Esophagus muscularis mucosa (tissue), 4 donors: Measurements from ENCODE around the gene MATN4. TPM values are rescaled to one million over a fixed set of nuclear protein-coding genes. Genes with fewer than 3 reads are reported as not detected.

Experiments used
- DNase-seq: peaks from one replicate; pipeline ENCODE4 v3.0.0-alpha.2; 2017; ENCODE audit errors: extremely low spot score
- H3K27ac ChIP-seq, 4 donors: fragments of 200-600 bp; sonication (generic); replicated peaks in 1 of 4; 1 replicate in 3 of 4; 2 replicates in 1 of 4; pipeline ENCODE4 v1.5.1; 2016 to 2019; ENCODE audit warnings: mild to moderate bottlenecking in 1 of 4
- H3K27me3 ChIP-seq, 4 donors: fragments of 200-600 bp; sonication (generic); one replicate each; pipeline versions ENCODE4 v1.5.1 to v1.6.0; 2016 to 2019
- H3K36me3 ChIP-seq, 4 donors: fragments of 200-600 bp; sonication (generic); one replicate each; pipeline ENCODE4 v1.5.1; 2016 to 2019
- H3K4me1 ChIP-seq, 4 donors: fragments of 200-600 bp; sonication (generic); one replicate each; pipeline ENCODE4 v1.5.1; 2016 to 2019
- H3K4me3 ChIP-seq, 4 donors: fragments of 200-600 bp; sonication (generic); 1 replicate in 2 of 4; 2 replicates in 2 of 4; pipeline ENCODE4 v1.5.1; 2016 to 2019; ENCODE audit warnings: mild to moderate bottlenecking in 4 of 4, moderate library complexity in 1 of 4
- H3K9me3 ChIP-seq, 4 donors: fragments of 200-600 bp; sonication (generic); 1 replicate in 3 of 4; 2 replicates in 1 of 4; pipeline ENCODE4 v1.5.1; 2016 to 2019
- EP300 ChIP-seq: sonication (generic); formaldehyde crosslinking; IDR thresholded peaks from one replicate; pipeline ENCODE4 v1.6.1; 2017; ENCODE audit warnings: antibody characterized with exemption
- POLR2A ChIP-seq: fragments of 450-650 bp; IDR thresholded peaks from one replicate; pipeline ENCODE4 v1.6.1; 2017; ENCODE audit warnings: antibody characterized with exemption, moderate library complexity, mild to moderate bottlenecking, low read depth
- POLR2AphosphoS5 ChIP-seq, 2 donors: sonication (generic); formaldehyde crosslinking; IDR thresholded peaks; one replicate each; pipeline ENCODE4 v1.6.1; 2017; ENCODE audit warnings: antibody characterized with exemption in 2 of 2
- WGBS: methylation state at CpG from one replicate; pipeline ENCODE4 v1.1.5; 2018; 5-methylcytosine and 5-hydroxymethylcytosine counted together
- intact Hi-C: fragments of 100-400 bp; cut with DNase I; formaldehyde crosslinking; loops from one replicate; pipeline ENCODE4 v1.15.1; 2023
- total RNA-seq, 4 donors: library from RNA; depleted of rRNA; stranded (reverse); fragments of >200 nt; gene quantifications; one replicate each; pipeline versions ENCODE4 v1.1.0 to v1.2.1, GENCODE V29; 2016
- TF ChIP-seq, protein P1 (sequence below), 3 experiments: fragments of 200-600 bp in 2 of 3; fragments of 450-650 bp in 1 of 3; sonication (generic) in 2 of 3; IDR thresholded peaks; one replicate each; pipeline ENCODE4 v1.5.1; 2017 to 2019; ENCODE audit warnings: antibody characterized with exemption in 3 of 3, mild to moderate bottlenecking in 2 of 3, moderate library complexity in 1 of 3

The MATN4 gene
- total RNA-seq, 4 donors from 2014 or later = 0.17 to 0.33 TPM; not detected in 2

DNA sequence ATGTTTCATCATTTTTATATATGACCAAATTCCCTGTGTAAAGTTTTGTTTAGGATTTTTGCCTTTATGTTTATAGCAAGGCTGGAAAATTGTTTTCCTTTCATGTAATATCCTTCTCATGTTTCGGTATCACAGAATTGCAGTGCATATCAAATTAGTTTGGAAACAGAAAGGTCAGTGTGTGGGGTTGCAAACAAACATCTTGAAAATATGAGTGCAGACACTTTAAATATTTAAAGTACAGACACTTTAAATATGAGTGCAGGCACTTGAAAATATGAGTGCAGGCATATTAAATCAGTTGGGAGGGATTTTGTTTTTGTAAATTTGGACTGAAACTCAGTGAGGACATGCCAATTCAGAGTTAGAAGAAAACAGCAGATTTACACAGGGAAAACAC, 60.2 kb downstream of the MATN4 start:
- peaks cover 0 to 23% (median 2%) of the 10 kb centered on the region in 4 donors for H3K27me3 ChIP-seq

DNA sequence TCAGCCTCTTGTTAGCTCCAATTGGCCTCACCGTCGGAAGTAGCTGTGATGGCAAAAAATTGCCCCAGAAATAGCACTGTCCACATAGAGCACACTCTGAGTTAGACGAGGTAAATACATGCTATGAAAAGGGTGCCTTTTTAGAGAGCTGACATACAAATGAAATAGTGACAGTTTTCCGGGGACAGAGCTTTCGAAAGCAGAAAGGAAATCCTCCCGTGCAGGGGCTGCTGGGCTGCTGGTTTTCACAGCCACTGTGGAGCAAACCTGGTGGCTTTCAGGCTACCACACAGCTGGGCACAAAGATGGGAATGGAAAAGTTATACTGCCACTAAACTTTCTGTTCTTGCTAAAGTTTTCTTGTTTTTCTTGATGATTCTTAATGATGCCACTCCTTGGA, 62.0 kb downstream of the MATN4 start:
- intact Hi-C loops = no loop called here
- WGBS = 57% methylated on average over 6 of the region's 6 CpGs
- no peaks in the 10 kb centered on the region for H3K9me3 ChIP-seq

More for the DNA sequence above, 60.2 kb downstream of the MATN4 start:
- no peak for TF ChIP-seq EP300
- Histone ChIP-seq H3K9me3 (no peaks in the 10 kb centered on the region), H3K36me3 (no peaks in the 10 kb centered on the region), H3K4me1 (no peaks in the 10 kb centered on the region), H3K4me3 (no peak overlapping the region), H3K27ac (no peak overlapping the region)
- WGBS = 50% methylated on average over 1 of the region's 1 CpG
- DNase-seq = no peak
- intact Hi-C loops = no loop called here

More for the DNA sequence above, 62.0 kb downstream of the MATN4 start:
- TF ChIP-seq POLR2A = no peak
- TF ChIP-seq, protein P1, sequence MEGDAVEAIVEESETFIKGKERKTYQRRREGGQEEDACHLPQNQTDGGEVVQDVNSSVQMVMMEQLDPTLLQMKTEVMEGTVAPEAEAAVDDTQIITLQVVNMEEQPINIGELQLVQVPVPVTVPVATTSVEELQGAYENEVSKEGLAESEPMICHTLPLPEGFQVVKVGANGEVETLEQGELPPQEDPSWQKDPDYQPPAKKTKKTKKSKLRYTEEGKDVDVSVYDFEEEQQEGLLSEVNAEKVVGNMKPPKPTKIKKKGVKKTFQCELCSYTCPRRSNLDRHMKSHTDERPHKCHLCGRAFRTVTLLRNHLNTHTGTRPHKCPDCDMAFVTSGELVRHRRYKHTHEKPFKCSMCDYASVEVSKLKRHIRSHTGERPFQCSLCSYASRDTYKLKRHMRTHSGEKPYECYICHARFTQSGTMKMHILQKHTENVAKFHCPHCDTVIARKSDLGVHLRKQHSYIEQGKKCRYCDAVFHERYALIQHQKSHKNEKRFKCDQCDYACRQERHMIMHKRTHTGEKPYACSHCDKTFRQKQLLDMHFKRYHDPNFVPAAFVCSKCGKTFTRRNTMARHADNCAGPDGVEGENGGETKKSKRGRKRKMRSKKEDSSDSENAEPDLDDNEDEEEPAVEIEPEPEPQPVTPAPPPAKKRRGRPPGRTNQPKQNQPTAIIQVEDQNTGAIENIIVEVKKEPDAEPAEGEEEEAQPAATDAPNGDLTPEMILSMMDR (IDR thresholded peaks at IDR 0.05) = no peak
- TF ChIP-seq EP300 = no peak
- TF ChIP-seq POLR2AphosphoS5 (IDR thresholded peaks at IDR 0.05) = no peak
- Histone ChIP-seq H3K27me3 (peaks cover 0 to 20% (median 2%) of the 10 kb centered on the region in 4 donors), H3K36me3 (no peaks in the 10 kb centered on the region), H3K27ac (no peak overlapping the region), H3K4me1 (no peaks in the 10 kb centered on the region), H3K4me3 (no peak overlapping the region)
- DNase-seq = no peak

Other genes starting within 250 kb of the MATN4 start
- gene KCNS1, start 207.2 kb downstream of the MATN4 start, total RNA-seq = under 1 TPM in 1 of 4 donors, not detected in 3; 0.17 TPM
- gene WFDC5, start 193.1 kb downstream of the MATN4 start, total RNA-seq = not detected
- not detected for gene WFDC12, start 183.8 kb downstream of the MATN4 start, total RNA-seq
- 1 to 10 TPM in 1 of 4 donors, not detected in 3; 1.0 TPM for gene PI3, start 133.4 kb downstream of the MATN4 start, total RNA-seq
- not detected for gene SEMG1, start 101.3 kb downstream of the MATN4 start, total RNA-seq
- not detected for gene SEMG2, start 86.9 kb downstream of the MATN4 start, total RNA-seq
- 100 to 1,000 TPM in 1 of 4 donors, 10 to 100 TPM in 3; 27.8 to 109 (median 66.4) TPM for gene SLPI, start 53.7 kb downstream of the MATN4 start, total RNA-seq
- gene RBPJL, start 1.5 kb downstream of the MATN4 start, total RNA-seq = not detected
- gene SDC4, start 40.1 kb upstream of the MATN4 start, total RNA-seq = 100 to 1,000 TPM in 1 of 4 donors, 10 to 100 TPM in 3; 61.9 to 177 (median 72.2) TPM
- gene SYS1, start 54.9 kb upstream of the MATN4 start, total RNA-seq = 10 to 100 TPM; 28.2 to 48.4 (median 42.5) TPM
- 1 to 10 TPM in 2 of 4 donors, under 1 TPM in 1, not detected in 1; 0.17 to 2.1 (median 1.1) TPM for gene TP53TG5, start 70.0 kb upstream of the MATN4 start, total RNA-seq
- gene DBNDD2, start 100.0 kb upstream of the MATN4 start, total RNA-seq = 100 to 1,000 TPM in 2 of 4 donors, 10 to 100 TPM in 2; 63.0 to 130 (median 109) TPM
- gene PIGT, start 107.8 kb upstream of the MATN4 start, total RNA-seq = 10 to 100 TPM; 64.4 to 90.9 (median 80.4) TPM
- 1 to 10 TPM in 2 of 4 donors, not detected in 2; 2.1 to 2.6 TPM for gene WFDC2, start 161.5 kb upstream of the MATN4 start, total RNA-seq
- not detected for gene SPINT3, start 207.3 kb upstream of the MATN4 start, total RNA-seq
- not detected for gene WFDC6, start 231.2 kb upstream of the MATN4 start, total RNA-seq
- not detected for gene EPPIN, start 239.1 kb upstream of the MATN4 start, total RNA-seq